A673 (cell line): Measurements from ENCODE around the gene UGT1A4. TPM values are rescaled to one million over a fixed set of nuclear protein-coding genes. Genes with fewer than 3 reads are reported as not detected.

ENCODE experiments used
- BruUV-seq: library from RNA; stranded (reverse); fragments of 400-500 nt; replicated peaks from 2 replicates; lab custom pipeline; 2021; lab: Mats Ljungman, UMichigan
- CTCF ChIA-PET: fragments of 300-600 bp; sonication (Branson Sonifier 250); formaldehyde crosslinking; loops from one replicate; lab custom pipeline; 2022; ENCODE audit warnings: antibody characterized with exemption; lab: Charles Lee
- POLR2A ChIA-PET: fragments of 300-600 bp; sonication (Branson Sonifier 250); formaldehyde crosslinking; loops from one replicate; lab custom pipeline; 2022; ENCODE audit warnings: antibody characterized with exemption; ENCODE audit not compliant: low non-redundant PET; lab: Charles Lee
- DNase-seq: peaks from one replicate; pipeline ENCODE4 v3.0.0-alpha.2; 2015; ENCODE audit warnings: low spot score
- H3K27ac ChIP-seq: fragments of 200-600 bp; sonication (generic); 2 replicates; pipeline ENCODE4 v1.5.1; 2016; ENCODE audit warnings: mixed run types, low read depth, mild to moderate bottlenecking, mixed read lengths, antibody characterized with exemption, low read length; ENCODE audit not compliant: poor library complexity, severe bottlenecking
- H3K27me3 ChIP-seq: fragments of 200-600 bp; sonication (generic); replicated peaks from 2 replicates; pipeline ENCODE4 v1.6.1; 2017; ENCODE audit warnings: mixed run types, low read depth, mild to moderate bottlenecking, mixed read lengths, antibody characterized with exemption, low read length; ENCODE audit not compliant: insufficient read depth, poor library complexity
- H3K36me3 ChIP-seq: fragments of 200-600 bp; sonication (generic); 2 replicates; pipeline ENCODE4 v1.6.1; 2016; ENCODE audit warnings: mixed run types, mild to moderate bottlenecking, mixed read lengths, antibody characterized with exemption, low read length; ENCODE audit not compliant: insufficient read depth, poor library complexity, severe bottlenecking
- H3K4me1 ChIP-seq: fragments of 200-600 bp; sonication (generic); 2 replicates; pipeline ENCODE4 v1.6.1; 2017; ENCODE audit warnings: mixed run types, mild to moderate bottlenecking, mixed read lengths, antibody characterized with exemption, low read length; ENCODE audit not compliant: insufficient read depth, poor library complexity, severe bottlenecking
- H3K4me3 ChIP-seq: fragments of 200-600 bp; sonication (generic); 2 replicates; pipeline ENCODE4 v1.5.1; 2016; ENCODE audit warnings: low read depth, mixed run types, mild to moderate bottlenecking, mixed read lengths, low read length; ENCODE audit not compliant: poor library complexity, severe bottlenecking
- H3K9me3 ChIP-seq: fragments of 200-600 bp; sonication (generic); 2 replicates; pipeline ENCODE4 v1.6.1; 2016; ENCODE audit warnings: mixed run types, low read depth, mild to moderate bottlenecking, mixed read lengths, antibody characterized with exemption, low read length; ENCODE audit not compliant: poor library complexity, severe bottlenecking
- CTCF ChIP-seq: fragments of 300-800, 200-600 bp; sonication (generic); conservative IDR thresholded peaks from 2 replicates; pipeline ENCODE4 v1.5.1; 2017; ENCODE audit warnings: low read depth, mild to moderate bottlenecking, antibody characterized with exemption, low read length, moderate library complexity, mixed read lengths
- EZH2 ChIP-seq: fragments of 200-600 bp; sonication (generic); IDR thresholded peaks from 2 replicates; pipeline ENCODE4 v1.6.1; 2017; ENCODE audit warnings: borderline replicate concordance, low read depth, mild to moderate bottlenecking, mixed read lengths, antibody characterized with exemption, low read length; ENCODE audit not compliant: poor library complexity, severe bottlenecking
- intact Hi-C: fragments of 100-400 bp; cut with micrococcal nuclease; formaldehyde crosslinking; loops from one replicate; pipeline ENCODE4 v1.10.0; 2022; ENCODE audit not compliant: unreplicated experiment
- total RNA-seq: library from RNA; stranded (reverse); gene quantifications from 2 replicates; pipeline ENCODE4 v1.2.3, GENCODE V29; 2021

Gene UGT1A4
- total RNA-seq, 1 experiment from 2014 or later = 0.11 TPM

GRCh38 chr2:233754872-233755611 is 36.5 kb downstream of the UGT1A4 start:
- Histone ChIP-seq H3K27me3 (no peaks in the 10 kb centered on the region), H3K36me3 (no peaks in the 10 kb centered on the region), H3K9me3 (peaks cover 4% of the 10 kb centered on the region), H3K4me3 (no peak overlapping the region), H3K27ac (no peak overlapping the region), H3K4me1 (no peaks in the 10 kb centered on the region)
- TF ChIP-seq CTCF (no peak), EZH2 (no peak)
- ChIA-PET POLR2A (no interaction called here), CTCF (no interaction called here)
- intact Hi-C loops = no loop called here
- BruUV-seq = no TSS peak
- no peak for DNase-seq

- Histone ChIP-seq H3K27me3 (no peaks in the 10 kb centered on the region), H3K4me3 (no peak overlapping the region), H3K9me3 (no peaks in the 10 kb centered on the region), H3K27ac (no peak overlapping the region), H3K36me3 (no peaks in the 10 kb centered on the region), H3K4me1 (no peaks in the 10 kb centered on the region)
- DNase-seq = no peak
- POLR2A ChIA-PET = no interaction called here
- intact Hi-C loops = no loop called here
- CTCF ChIA-PET = no interaction called here
- no peak for TF ChIP-seq CTCF
- no peak for TF ChIP-seq EZH2
- no TSS peak for BruUV-seq
Observed at GRCh38 chr2:233756429-233757081, 38.0 kb downstream of the UGT1A4 start.

- intact Hi-C loops = no loop called here
- no peak for TF ChIP-seq CTCF
- TF ChIP-seq EZH2 = no peak
- no TSS peak for BruUV-seq
Observed at GRCh38 chr2:233758141-233758540, 39.6 kb downstream of the UGT1A4 start.

More at GRCh38 chr2:233758141-233758540, 39.6 kb downstream of the UGT1A4 start:
- H3K4me3 ChIP-seq = no peak overlapping the region
- no peaks in the 10 kb centered on the region for H3K36me3 ChIP-seq
- no peaks in the 10 kb centered on the region for H3K27me3 ChIP-seq
- H3K4me1 ChIP-seq = no peaks in the 10 kb centered on the region
- POLR2A ChIA-PET = no interaction called here
- no peak overlapping the region for H3K27ac ChIP-seq
- H3K9me3 ChIP-seq = no peaks in the 10 kb centered on the region
- CTCF ChIA-PET = no interaction called here
- DNase-seq = no peak
